ENCODE results near the gene FNIP2.

The FNIP2 gene

GRCh38 chr4:158835226-158836001 lies 66.6 kb downstream of the FNIP2 start:
- no peak overlapping the region for H3K4me3 ChIP-seq (ENCODE audit: low read depth, low read length)

DNA sequence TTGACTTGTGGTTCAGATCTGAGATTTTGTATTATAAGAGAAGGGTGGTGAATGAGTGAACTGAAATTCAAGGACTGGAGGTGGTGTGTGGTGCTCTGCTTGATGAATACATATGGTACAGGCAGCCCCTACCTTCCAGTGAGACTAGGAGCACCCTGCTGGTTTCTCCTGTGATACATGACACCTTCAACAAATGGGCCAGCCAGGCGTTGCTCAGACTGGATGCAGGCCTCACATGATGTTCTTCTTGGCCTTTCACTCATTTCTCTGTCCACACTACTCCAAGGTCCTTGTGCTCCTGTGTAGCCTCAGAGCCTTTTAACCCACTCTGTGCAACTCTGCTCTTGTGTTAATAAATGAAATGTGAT lies 67.2 kb downstream of the FNIP2 start:
- H3K4me3 ChIP-seq (ENCODE audit: low read depth, low read length) = no peak overlapping the region

- no peak overlapping the region for H3K4me3 ChIP-seq (ENCODE audit: low read depth, low read length)
Observed at GRCh38 chr4:158836828-158837449, 68.1 kb downstream of the FNIP2 start.

DNA sequence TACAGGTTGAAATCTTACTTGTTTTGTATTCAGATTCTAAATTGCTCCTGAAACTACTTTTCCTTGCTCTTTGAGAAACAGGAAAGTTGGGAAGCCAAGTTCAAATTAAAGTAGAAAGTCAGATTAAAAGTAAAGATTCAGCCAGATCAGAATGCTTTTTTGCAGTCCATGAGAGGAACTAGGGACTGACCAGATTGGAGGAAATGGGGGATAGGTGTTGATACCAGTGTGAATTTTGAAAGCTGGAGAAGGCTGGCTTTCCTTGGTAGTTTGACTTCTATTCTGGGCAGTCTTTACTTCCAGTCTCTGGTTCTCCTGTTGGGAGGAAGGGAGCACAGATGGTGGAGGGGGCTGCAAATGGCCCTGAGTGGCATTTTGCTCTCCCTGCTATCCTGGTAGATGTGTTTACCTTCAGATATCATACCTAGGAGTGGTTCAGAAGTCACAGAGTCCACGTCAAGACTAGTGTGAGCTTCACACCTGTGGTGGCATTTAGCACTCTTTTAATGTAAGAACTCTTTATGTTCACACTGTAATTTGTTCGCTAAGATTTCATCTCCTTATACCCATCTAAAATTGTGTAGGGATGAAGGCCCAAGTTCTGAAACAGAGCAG lies 68.8 kb downstream of the FNIP2 start:
- H3K4me3 ChIP-seq (ENCODE audit: low read depth, low read length) = no peak overlapping the region

- H3K4me3 ChIP-seq (ENCODE audit: low read depth, low read length) = no peak overlapping the region
Observed at GRCh38 chr4:158840131-158840530, 71.3 kb downstream of the FNIP2 start.

DNA sequence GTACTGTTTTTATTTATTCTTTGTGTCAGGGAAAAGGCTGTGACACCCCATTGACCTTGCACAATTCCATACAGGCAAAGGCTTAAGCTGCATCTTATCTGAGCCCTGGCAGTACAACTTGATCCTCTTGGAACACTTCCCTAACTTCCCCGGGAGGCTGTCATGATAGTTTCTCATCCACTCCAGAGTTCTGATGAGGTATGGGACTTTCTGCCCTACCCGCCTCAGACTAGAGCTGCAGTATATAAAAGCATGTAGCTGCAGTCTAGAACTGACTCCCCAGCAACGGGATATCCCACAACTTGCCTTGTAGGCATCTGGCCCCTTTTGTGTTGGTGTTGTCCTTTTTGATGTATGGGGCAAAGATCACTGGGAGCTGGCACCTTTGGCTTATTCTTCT lies 72.7 kb downstream of the FNIP2 start:
- H3K4me3 ChIP-seq (ENCODE audit: low read depth, low read length) = no peak overlapping the region

GRCh38 chr4:158845311-158846041 lies 76.7 kb downstream of the FNIP2 start:
- no peak overlapping the region for H3K4me3 ChIP-seq (ENCODE audit: low read depth, low read length)

DNA sequence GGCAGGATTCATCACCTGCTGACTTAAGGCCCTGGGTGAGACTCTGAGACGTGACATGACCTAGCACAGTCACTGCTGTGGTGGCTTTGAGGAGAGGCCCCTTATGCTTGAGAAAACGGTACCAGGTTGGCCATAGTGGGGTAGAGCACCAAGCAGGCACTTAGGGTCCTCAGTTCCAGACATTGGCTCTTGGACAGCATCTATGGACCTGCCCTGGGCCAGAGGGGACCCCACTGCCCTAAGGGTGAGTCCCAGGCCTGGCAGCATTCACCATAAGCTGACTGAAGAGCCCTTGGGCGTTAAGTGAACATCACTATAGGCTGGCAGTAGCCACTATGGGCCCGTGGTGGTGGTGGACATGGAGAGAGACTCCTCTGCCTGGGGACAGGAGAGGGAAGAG lies 78.7 kb downstream of the FNIP2 start:
- no peak overlapping the region for H3K4me3 ChIP-seq (ENCODE audit: low read depth, low read length)

DNA sequence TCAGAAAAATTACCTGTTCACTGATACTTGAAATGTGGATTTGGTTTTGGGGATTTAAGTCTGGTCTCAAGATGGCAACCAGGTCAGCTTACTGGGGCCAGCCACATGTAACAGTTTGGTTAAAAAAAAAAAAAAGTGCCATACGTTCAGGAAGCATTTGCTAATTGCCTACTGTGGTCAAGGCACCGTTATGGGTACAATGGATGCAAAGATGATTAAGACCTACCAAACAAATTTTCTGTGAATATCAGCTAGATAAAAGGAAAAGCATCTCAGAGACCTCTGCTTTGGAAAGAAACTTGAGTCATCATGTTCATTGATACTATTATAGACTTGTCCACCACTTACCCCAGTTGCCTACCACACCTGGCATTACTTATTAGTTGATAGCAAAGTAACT lies 80.9 kb downstream of the FNIP2 start:
- H3K4me3 ChIP-seq (ENCODE audit: low read depth, low read length) = no peak overlapping the region

DNA sequence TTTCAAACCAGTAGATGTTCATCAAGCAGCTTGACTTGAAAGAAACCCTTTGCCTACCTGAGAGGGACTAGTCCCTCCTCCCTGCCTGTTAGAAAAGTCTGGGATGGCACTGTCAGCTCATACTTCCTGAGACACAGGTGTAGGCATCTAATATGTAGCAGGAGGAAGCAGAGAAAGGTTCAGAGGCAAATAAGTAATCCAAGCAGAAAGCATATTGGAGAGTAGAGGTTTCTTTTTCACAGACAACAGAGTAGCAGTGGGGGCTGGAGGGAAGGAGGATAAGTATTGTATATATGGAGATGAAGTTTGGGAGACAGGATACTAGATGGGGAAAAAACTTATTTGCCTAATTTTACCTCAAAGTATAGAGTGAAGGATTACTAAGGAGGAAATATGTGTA lies 81.5 kb downstream of the FNIP2 start:
- no peak overlapping the region for H3K4me3 ChIP-seq (ENCODE audit: low read depth, low read length)

GRCh38 chr4:158850800-158851644 lies 82.2 kb downstream of the FNIP2 start:
- H3K4me3 ChIP-seq (ENCODE audit: low read depth, low read length) = no peak overlapping the region

- no peak overlapping the region for H3K4me3 ChIP-seq (ENCODE audit: low read depth, low read length)
Observed at GRCh38 chr4:158854236-158854635, 85.4 kb downstream of the FNIP2 start.

- H3K4me3 ChIP-seq (ENCODE audit: low read depth, low read length) = no peak overlapping the region
Observed at GRCh38 chr4:158856852-158857251, 88.0 kb downstream of the FNIP2 start.

DNA sequence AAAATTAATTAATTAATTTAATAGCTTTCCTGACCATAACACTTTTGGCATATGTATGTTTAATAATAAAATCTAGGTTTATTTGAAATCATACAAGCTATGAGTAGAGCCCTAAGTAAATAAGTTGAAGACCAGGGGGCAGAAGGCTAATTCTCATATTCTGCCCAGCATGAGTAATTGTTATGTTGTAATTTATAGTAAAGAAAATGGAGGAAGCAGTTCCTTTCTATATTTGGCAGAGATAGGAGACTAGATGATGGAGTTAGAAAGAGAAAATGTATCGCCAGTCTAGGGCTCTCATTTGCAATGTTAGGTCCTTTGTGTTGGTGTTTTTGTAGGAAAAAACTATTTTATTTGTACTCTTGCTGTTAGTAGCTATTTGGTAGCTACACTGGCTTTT lies 89.1 kb downstream of the FNIP2 start:
- H3K4me3 ChIP-seq (ENCODE audit: low read depth, low read length) = no peak overlapping the region

- no peak overlapping the region for H3K4me3 ChIP-seq (ENCODE audit: low read depth, low read length)
Observed at GRCh38 chr4:158858410-158859199, 89.8 kb downstream of the FNIP2 start.

DNA sequence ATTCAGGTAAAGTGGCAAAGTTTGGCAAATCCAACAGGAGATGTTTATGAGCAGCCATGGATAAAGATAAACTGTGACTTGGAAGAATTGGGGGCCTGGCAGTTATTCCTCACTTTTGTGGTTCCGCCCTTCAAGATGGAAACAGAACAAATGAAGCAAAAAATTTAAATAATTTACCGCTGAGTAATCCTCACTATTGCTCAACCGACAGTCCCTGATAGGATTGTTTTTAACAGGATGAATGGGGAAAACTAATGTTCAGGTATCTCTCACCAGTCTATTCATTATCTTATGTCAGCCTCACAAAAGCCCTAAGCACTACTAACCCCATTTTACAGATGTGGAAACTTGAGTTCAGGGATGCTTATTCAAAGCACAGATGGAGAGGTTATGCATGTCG lies 90.8 kb downstream of the FNIP2 start:
- H3K4me3 ChIP-seq (ENCODE audit: low read depth, low read length) = no peak overlapping the region

- no peak overlapping the region for H3K4me3 ChIP-seq (ENCODE audit: low read depth, low read length)
Observed at GRCh38 chr4:158860856-158861255, 92.0 kb downstream of the FNIP2 start.

GRCh38 chr4:158861281-158861680 lies 92.5 kb downstream of the FNIP2 start:
- no peak overlapping the region for H3K4me3 ChIP-seq (ENCODE audit: low read depth, low read length)

GRCh38 chr4:158861766-158862165 lies 92.9 kb downstream of the FNIP2 start:
- H3K4me3 ChIP-seq (ENCODE audit: low read depth, low read length) = no peak overlapping the region

GRCh38 chr4:158863296-158863695 lies 94.5 kb downstream of the FNIP2 start:
- no peak overlapping the region for H3K4me3 ChIP-seq (ENCODE audit: low read depth, low read length)

All from iPS-11a (cell line).